IPS-18c (cell line): ENCODE measurements around the gene APOL6.
A peak's percentile ranks its signal among the peaks of the same experiment; 100 is the strongest.
"Not testable (repeated sequence)": the region's sequence is repeated elsewhere in the genome, so short reads cannot be mapped to it uniquely, and the experiment has no call there.

ENCODE experiments used
- H3K4me3 ChIP-seq: 2 replicates; pipeline ENCODE4 v1.7.0; 2013; ENCODE audit warnings: low read depth, mild to moderate bottlenecking, low read length, moderate library complexity; ENCODE audit not compliant: insufficient read depth
- H3K9me3 ChIP-seq: one replicate; pipeline ENCODE4 v1.6.1; 2013; ENCODE audit warnings: mild to moderate bottlenecking, low read length, moderate library complexity; ENCODE audit not compliant: control insufficient read depth, insufficient read depth

Gene APOL6

DNA sequence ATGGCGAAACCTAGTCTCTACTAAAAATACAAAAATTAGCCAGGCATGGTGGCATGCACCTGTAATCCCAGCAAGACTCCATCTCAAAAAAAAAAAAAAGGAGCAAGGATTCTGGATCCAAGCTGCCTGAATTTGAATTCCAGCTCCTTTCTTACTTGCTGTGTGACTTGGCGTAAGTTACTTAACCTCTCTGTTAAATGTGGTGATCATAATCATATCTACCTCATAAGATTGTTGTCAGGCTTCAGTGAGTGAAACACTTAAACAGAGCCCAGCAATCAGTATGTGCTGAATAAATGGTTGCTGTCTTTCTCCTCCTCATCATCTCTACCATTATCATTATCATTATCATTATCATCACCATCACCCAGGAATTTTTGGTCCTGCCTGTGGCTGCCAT is 33.8 kb upstream of the APOL6 start:
- H3K4me3 ChIP-seq, result no peak overlapping the region
- H3K9me3 ChIP-seq, result no peaks in the 10 kb centered on the region

- Histone ChIP-seq H3K9me3 (no peaks in the 10 kb centered on the region), H3K4me3 (no peak overlapping the region)
Observed at GRCh38 chr22:35615156-35615555, 33.1 kb upstream of the APOL6 start.

- H3K4me3 ChIP-seq, result no peak overlapping the region
- no peaks in the 10 kb centered on the region for H3K9me3 ChIP-seq
Observed at GRCh38 chr22:35616043-35616442, 32.2 kb upstream of the APOL6 start.

DNA sequence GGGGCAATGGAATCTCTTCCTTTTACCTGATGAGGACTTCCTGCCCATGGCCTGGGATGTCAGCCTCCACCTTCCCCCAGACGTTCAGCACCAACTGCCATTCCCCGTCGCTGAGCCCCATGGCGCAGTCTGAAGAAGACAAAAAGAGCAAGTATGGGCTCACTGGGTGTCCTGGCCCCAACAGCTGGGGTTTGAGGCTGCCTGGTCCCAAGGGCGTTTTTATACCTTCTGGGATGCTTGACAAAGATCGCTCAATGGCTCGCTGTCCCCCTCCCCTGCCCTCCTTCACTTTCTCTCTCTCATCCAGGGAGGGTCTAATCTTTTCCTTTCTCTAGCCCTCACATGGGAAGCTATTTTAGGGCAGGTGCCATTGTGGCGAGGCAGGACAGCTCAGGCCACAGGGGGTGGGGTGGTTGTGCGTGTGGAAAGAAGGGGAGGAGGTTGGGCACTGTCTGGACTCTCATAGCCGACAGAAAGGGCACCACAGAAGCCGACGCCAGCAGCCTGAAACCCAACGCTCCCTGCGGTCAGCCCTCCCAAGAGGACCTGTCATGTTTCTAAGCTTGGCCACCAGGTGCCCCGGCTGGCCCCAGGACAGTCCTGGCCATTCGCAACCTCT is 31.0 kb upstream of the APOL6 start, which contains the start of gene MB:
TSS of gene MB (minus strand) at position 193 of the 619 bp plus-strand sequence. CDS start at position 121, 72 bp downstream.
- Histone ChIP-seq H3K9me3 (no peaks in the 10 kb centered on the region), H3K4me3 (no peak within 1 kb of the TSS)

DNA sequence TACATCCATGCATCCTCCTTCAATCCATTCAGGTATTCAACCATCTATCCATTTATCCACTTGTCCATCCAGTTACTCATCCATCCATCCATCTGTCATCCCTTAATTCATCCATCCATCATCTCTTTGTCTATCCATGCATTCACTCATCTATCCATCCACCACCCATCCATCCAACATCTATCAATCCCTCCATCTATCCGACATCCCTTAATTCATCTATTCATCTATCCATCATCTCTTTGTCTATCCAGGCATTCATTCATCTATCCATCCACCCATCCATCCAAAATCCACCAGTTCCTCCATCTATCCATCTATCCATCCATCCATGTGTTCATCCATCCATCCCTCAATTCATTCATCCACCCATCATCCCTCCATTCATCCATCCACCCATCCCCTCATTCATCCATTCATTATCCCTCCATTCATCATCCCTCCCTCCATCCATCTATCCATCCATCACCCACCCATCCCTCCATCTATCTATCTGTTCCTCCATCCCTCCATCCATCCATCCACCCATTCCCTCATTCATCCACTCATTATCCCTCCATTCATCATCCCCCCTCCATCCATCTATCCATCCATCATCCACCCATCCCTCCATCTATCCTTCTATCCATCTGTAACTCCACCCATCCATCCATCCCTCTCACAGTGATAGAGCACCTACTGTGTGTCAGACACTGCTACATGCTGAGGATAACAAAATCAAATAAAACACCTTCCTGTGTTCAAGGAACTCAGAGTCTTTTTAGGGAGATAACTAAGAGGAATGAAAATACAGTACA is 29.6 kb upstream of the APOL6 start:
- Histone ChIP-seq H3K9me3 (no peaks in the 10 kb centered on the region), H3K4me3 (no peak overlapping the region)

- Histone ChIP-seq H3K4me3 (no peak overlapping the region), H3K9me3 (no peaks in the 10 kb centered on the region)
Observed at GRCh38 chr22:35619336-35620094, 28.7 kb upstream of the APOL6 start.

DNA sequence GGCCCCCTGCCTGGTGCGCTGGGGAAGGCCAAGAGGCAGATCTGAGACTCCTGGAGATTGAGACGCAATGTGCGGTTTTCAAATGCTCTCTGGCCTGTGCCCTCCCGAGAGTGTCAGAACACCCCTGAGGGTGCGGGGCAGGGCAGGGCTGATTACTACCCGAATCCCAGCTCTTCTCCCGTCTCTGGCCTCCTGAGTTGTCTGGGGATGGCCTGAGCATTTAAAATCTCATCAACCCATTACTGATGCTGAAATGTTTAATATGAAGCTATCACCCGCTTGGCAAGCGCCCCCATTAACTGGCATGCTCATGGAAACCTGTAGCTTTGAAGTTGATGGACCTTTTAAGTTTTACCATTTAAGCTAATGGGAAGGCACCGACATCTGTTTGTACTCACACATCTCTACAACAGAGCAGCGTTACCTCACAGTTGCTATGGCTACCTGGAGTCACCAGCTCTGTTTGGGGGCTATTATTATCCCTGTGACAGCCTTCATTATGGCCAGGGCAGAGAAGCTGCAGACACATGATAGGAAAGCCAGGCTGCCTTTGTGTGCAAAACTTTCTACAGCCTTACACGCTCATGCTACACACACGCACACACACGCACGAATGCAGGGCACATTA is 27.5 kb upstream of the APOL6 start:
- no peaks in the 10 kb centered on the region for H3K9me3 ChIP-seq

DNA sequence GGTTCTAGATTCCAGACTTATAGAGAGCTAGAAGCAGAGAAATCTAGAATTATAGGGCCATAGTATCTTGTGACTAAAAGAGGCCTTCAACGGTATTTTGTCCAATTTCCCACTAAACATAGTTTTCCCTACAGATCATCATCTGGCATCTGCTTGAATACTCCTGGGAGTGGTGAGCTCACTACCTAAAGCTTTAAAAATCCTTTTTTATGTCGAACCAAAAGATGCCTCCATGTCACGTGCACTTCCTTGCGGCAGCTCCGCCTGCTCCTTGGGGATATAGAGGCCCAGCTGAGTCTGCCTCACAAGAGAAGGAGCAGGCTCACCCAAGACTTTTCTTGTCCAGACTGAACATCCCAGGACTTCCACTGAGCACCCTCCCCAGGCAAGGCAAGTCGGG is 26.8 kb upstream of the APOL6 start:
- no peaks in the 10 kb centered on the region for H3K9me3 ChIP-seq
- H3K4me3 ChIP-seq, result no peak overlapping the region

More for the DNA sequence above, 27.5 kb upstream of the APOL6 start:
- H3K4me3 ChIP-seq, result no peak overlapping the region

- H3K4me3 ChIP-seq, result no peak overlapping the region
- H3K9me3 ChIP-seq, result no peaks in the 10 kb centered on the region
Observed at GRCh38 chr22:35622191-35622913, 25.9 kb upstream of the APOL6 start.

GRCh38 chr22:35623885-35624284 is 24.4 kb upstream of the APOL6 start:
- not testable (repeated sequence) for H3K9me3 ChIP-seq, H3K4me3 ChIP-seq

DNA sequence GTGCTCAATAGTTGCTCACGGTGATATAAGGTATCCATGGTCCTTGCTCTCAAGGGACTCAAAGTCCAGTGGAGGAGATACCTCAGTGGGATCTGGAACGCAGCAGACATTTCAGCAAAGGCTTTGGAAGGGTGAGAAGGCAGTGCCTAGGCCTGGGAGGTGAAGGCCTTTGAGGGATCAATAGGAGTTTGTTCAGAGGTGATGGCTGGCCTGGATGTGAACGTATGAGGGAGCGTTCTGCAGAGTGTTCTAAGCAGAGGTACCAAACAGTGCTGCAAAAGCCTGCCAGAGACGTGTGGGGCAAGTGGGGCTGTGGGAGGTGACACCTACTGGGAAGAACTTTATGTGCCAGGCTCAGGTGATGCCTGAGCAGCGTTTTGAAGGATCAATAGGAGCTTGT is 23.7 kb upstream of the APOL6 start:
- Histone ChIP-seq H3K4me3 (no peak overlapping the region), H3K9me3 (no peaks in the 10 kb centered on the region)

DNA sequence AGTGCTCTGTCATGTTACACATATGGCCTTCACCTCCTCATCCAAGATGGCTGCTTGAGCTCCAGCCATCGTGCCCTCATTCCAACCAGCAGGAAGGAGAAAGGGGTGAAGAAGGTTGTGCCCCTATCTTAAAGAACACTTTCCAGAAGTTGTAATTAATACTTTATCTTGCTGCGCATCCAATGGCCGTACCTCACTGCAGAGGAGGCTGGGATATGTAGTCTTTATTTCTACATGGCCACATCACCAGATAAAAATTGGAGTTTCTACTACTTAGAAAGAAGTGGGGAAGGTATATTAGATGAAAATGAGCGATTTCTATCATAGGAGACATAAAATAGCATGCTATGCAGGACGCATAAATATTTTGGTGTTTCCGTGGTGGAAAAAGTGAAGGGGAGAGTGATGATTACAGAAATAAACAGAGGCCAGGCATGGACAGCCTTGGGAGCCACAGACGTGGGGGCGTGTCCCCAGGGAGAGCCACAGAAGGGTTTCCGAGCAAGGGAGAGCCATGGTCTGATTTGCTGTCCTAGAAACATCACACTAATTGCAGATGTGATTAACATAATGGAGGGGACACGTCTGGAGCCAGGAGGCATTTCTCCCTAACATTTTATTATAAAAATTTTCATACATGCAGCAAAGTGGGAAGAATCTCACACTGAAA is 22.3 kb upstream of the APOL6 start:
- no peak overlapping the region for H3K4me3 ChIP-seq
- no peaks in the 10 kb centered on the region for H3K9me3 ChIP-seq

DNA sequence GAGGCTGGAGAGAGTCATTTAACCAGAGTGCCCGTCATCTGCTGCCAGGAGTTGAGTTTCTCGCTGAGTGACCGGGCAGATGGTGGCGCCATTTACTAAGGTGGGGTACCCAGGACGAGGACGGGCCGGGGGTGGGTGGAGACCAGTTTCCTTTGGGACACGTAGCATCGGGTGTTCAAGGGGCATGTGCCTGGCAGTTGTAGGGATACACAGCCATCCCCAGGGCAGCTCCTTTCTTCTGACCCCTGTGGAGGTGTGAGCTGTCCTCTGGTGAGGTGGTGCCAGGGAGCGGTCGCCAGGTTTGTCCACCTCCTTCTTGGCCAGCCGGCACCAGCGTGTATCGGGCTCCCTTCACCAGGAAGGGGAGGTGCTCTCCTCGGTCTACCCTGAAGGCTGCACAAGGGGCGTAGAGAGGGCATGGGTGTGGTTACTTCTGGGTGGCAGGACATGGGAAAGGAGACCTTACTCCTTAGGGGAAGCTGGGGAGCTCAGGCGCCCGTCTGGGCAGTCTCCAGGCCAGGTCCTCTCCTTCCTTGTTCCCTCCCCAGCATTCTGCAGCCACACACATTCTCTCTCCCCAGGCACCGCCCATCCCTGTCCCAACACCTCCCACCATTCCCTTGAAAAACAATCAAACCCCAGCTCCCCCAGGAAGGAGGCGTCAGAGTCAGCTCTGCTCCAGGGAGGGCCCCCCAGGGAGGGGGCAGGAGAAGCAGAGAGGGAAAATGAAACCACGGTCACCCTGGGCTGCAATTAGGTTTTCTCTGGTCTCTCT is 20.8 kb upstream of the APOL6 start:
- H3K9me3 ChIP-seq, result no peaks in the 10 kb centered on the region
- peak overlapping the region; percentile 59 for H3K4me3 ChIP-seq

DNA sequence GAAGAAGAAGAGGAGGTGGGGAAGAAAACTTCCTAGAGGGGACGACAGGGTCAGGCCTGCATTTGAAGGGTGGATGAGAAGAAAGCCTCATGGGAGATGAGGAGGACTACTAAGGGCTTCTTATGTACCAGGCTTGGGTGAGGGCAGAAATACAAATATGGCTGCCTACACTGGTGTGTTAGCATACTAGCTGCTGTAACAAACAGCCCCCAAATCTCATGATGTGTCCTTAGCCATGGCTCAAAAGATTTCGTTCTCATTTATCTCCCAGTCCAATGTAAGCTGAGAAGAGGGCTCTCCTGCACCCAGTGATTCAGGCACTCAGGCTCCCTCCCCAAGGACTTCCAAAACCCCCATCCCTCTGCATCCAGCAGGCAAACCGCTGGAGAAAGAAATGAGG is 19.5 kb upstream of the APOL6 start:
- H3K4me3 ChIP-seq, result no peak overlapping the region
- peaks cover 2% of the 10 kb centered on the region for H3K9me3 ChIP-seq

DNA sequence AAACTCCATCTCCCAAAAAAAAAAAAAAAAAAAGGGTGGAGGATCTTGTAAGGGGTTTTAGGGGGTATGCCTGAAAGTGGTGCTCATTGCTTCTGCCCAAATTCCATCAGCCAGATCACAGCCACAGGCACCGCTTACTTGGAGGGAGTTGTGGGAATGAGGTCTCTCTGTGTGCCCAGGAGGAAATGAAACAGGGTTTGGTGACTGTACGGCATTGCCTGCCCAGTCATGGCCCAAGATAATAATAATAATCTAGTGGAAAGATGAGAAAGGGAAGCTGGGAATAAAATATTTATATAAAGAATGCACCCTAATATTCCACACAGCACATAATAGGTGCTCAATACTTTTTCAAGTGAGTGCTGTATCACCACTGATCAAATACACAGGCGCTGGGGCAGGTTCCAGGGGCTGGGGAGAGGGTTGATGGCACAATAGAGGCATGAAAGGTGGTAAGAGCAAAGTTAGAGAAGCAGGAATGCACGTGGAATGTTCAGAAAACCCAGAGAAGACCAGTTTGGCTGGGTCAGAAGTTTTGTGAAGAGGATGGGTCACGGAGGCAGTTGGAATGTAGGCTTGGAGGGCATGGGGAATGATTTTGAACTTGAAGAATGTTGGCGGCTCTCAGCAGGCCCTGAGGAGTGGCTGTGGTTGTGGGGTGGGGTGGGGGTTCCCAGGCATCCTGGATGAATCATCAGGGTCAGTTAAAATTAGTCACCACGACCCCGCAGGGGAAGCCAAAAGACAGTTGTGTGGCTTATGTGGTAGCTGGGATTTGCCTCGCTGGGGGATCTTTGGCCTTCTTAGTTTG is 18.6 kb upstream of the APOL6 start:
- H3K9me3 ChIP-seq, result peaks cover 2% of the 10 kb centered on the region
- H3K4me3 ChIP-seq, result no peak overlapping the region
